ENCODE results near the gene ARID5A.
A peak's percentile ranks its signal among the peaks of the same experiment; 100 is the strongest.

Gene ARID5A

GRCh38 chr2:96528700-96529375 lies 7.7 kb upstream of the ARID5A start:
- no peak for DNase-seq

- DNase-seq = no peak
These were observed 7.0 kb upstream of the ARID5A start for GRCh38 chr2:96529376-96530143.

- no peak for DNase-seq
These were observed 6.5 kb upstream of the ARID5A start for GRCh38 chr2:96530144-96530430.

GRCh38 chr2:96530474-96531357 lies 5.8 kb upstream of the ARID5A start:
- DNase-seq = no peak

GRCh38 chr2:96531366-96531765 lies 5.2 kb upstream of the ARID5A start:
- DNase-seq = no peak

- DNase-seq = no peak
These were observed 4.6 kb upstream of the ARID5A start for GRCh38 chr2:96531872-96532505.

- no peak for DNase-seq
These were observed 3.8 kb upstream of the ARID5A start for GRCh38 chr2:96532641-96533291.

- DNase-seq = no peak
These were observed 3.1 kb upstream of the ARID5A start for GRCh38 chr2:96533292-96534073.

GRCh38 chr2:96534141-96534540 lies 2.4 kb upstream of the ARID5A start:
- no peak for DNase-seq

- no peak for DNase-seq
These were observed 1.8 kb upstream of the ARID5A start for GRCh38 chr2:96534701-96535181.

- DNase-seq = no peak
These were observed 1.2 kb upstream of the ARID5A start for GRCh38 chr2:96535331-96535730.

GRCh38 chr2:96537066-96537733 lies 648 bp downstream of the ARID5A start:
- DNase-seq = peak; percentile 94

GRCh38 chr2:96537734-96538486 lies 1.4 kb downstream of the ARID5A start:
- DNase-seq = peak; percentile 54

- peak; percentile 78 for DNase-seq
These were observed 2.1 kb downstream of the ARID5A start for GRCh38 chr2:96538487-96539214.

- DNase-seq = no peak
These were observed 2.8 kb downstream of the ARID5A start for GRCh38 chr2:96539215-96539920.

GRCh38 chr2:96540136-96540535 lies 3.6 kb downstream of the ARID5A start:
- no peak for DNase-seq

GRCh38 chr2:96541398-96542152 lies 5.0 kb downstream of the ARID5A start:
- no peak for DNase-seq

- no peak for DNase-seq
These were observed 5.9 kb downstream of the ARID5A start for GRCh38 chr2:96542357-96542977.
